Neural progenitor cell (in vitro differentiated cells): Measurements from ENCODE around the gene MTHFSD. TPM values are rescaled to one million over a fixed set of nuclear protein-coding genes. Genes with fewer than 3 reads are reported as not detected.

Source experiments
- DNase-seq: peaks from one replicate; pipeline ENCODE4 v3.0.0-alpha.2; 2016; ENCODE audit warnings: low spot score
- H2AFZ ChIP-seq: fragments of 200-600 bp; sonication (generic); replicated peaks from 2 replicates; pipeline ENCODE4 v1.6.1; 2016; ENCODE audit warnings: antibody characterized with exemption
- H3F3A ChIP-seq: fragments of 200-600 bp; sonication (generic); 2 replicates; pipeline ENCODE4 v1.6.1; 2016; ENCODE audit warnings: antibody characterized with exemption, low read depth
- H3K27ac ChIP-seq: fragments of 200-600 bp; sonication (generic); 2 replicates; pipeline ENCODE4 v1.5.1; 2016; ENCODE audit warnings: mild to moderate bottlenecking
- H3K27me3 ChIP-seq: fragments of 200-600 bp; sonication (generic); 2 replicates; pipeline ENCODE4 v1.6.1; 2016; ENCODE audit warnings: mild to moderate bottlenecking, moderate library complexity
- H3K36me3 ChIP-seq: fragments of 200-600 bp; sonication (generic); 2 replicates; pipeline ENCODE4 v1.5.1; 2016
- H3K4me1 ChIP-seq: fragments of 200-600 bp; sonication (generic); 2 replicates; pipeline ENCODE4 v1.6.1; 2016; ENCODE audit warnings: mixed run types
- H3K4me2 ChIP-seq: fragments of 200-600 bp; sonication (generic); 2 replicates; pipeline ENCODE4 v1.6.1; 2016
- H3K4me3 ChIP-seq: fragments of 200-600 bp; sonication (generic); 2 replicates; pipeline ENCODE4 v1.5.1; 2016
- H3K79me2 ChIP-seq: fragments of 200-600 bp; sonication (generic); 2 replicates; pipeline ENCODE4 v1.6.1; 2016; ENCODE audit warnings: low read depth
- H3K9ac ChIP-seq: fragments of 200-600 bp; sonication (generic); 2 replicates; pipeline ENCODE4 v1.6.1; 2016
- H3K9me3 ChIP-seq: fragments of 200-600 bp; sonication (generic); 2 replicates; pipeline ENCODE4 v1.5.1; 2016; ENCODE audit warnings: low read depth
- H4K20me1 ChIP-seq: fragments of 200-600 bp; sonication (generic); 2 replicates; pipeline ENCODE4 v1.6.1; 2016; ENCODE audit warnings: low read depth
- H3K27ac Mint-ChIP-seq: 3 replicates; pipeline ENCODE4 v1.8.0; 2021; ENCODE audit warnings: mixed read lengths
- H3K27me3 Mint-ChIP-seq: 2 replicates; pipeline ENCODE4 v1.8.0; 2022; ENCODE audit warnings: low read depth, mild to moderate bottlenecking, inconsistent platforms, moderate library complexity, mixed read lengths; ENCODE audit not compliant: insufficient read depth
- H3K36me3 Mint-ChIP-seq: 3 replicates; pipeline ENCODE4 v1.8.0; 2021; ENCODE audit warnings: mixed read lengths
- H3K4me1 Mint-ChIP-seq: 3 replicates; pipeline ENCODE4 v1.8.0; 2021; ENCODE audit warnings: mixed read lengths
- H3K4me3 Mint-ChIP-seq: 3 replicates; pipeline ENCODE4 v1.8.0; 2021; ENCODE audit warnings: mild to moderate bottlenecking, moderate library complexity, mixed read lengths
- H3K9me3 Mint-ChIP-seq: 3 replicates; pipeline ENCODE4 v1.8.0; 2020; ENCODE audit warnings: mixed read lengths
- CTCF ChIP-seq: fragments of 200-600 bp; sonication (generic); IDR thresholded peaks from 2 replicates; pipeline ENCODE4 v1.5.1; 2017; ENCODE audit warnings: antibody characterized with exemption, mild to moderate bottlenecking
- EZH2 ChIP-seq: fragments of 200-600 bp; sonication (generic); IDR thresholded peaks from 2 replicates; pipeline ENCODE4 v1.6.1; 2017; ENCODE audit warnings: antibody characterized with exemption, mild to moderate bottlenecking, moderate library complexity
- EZH2phosphoT487 ChIP-seq: fragments of 200-600 bp; sonication (generic); IDR thresholded peaks from 2 replicates; pipeline ENCODE4 v1.6.1; 2017; ENCODE audit warnings: antibody characterized with exemption
- total RNA-seq: library from RNA; depleted of rRNA; stranded (reverse); fragments of >200 nt; gene quantifications from 2 replicates; pipeline ENCODE4 v1.2.3, GENCODE V29; 2015; ENCODE audit warnings: low replicate concordance

Gene MTHFSD
- total RNA-seq, 1 donor from 2014 or later, result 17.4 TPM

- Histone ChIP-seq H3K27ac (no peak overlapping the region), H3K9ac (no peak overlapping the region), H2AFZ (no peak overlapping the region), H3F3A (no peaks in the 10 kb centered on the region), H3K79me2 (peaks cover 15% of the 10 kb centered on the region), H3K36me3 (no peaks in the 10 kb centered on the region), H3K4me3 (no peak overlapping the region), H4K20me1 (no peaks in the 10 kb centered on the region), H3K4me2 (no peak overlapping the region), H3K27me3 (peaks cover 9% of the 10 kb centered on the region), H3K4me1 (no peaks in the 10 kb centered on the region), H3K9me3 (no peaks in the 10 kb centered on the region)
- H3K4me1 Mint-ChIP-seq, result peaks cover 23% of the 10 kb centered on the region
- no peak for TF ChIP-seq EZH2phosphoT487
- TF ChIP-seq CTCF, result no peak
- no peaks in the 10 kb centered on the region for H3K9me3 Mint-ChIP-seq
- no peak for DNase-seq
- H3K27ac Mint-ChIP-seq, result no peak overlapping the region
- no peaks in the 10 kb centered on the region for H3K36me3 Mint-ChIP-seq
- peaks cover 11% of the 10 kb centered on the region for H3K27me3 Mint-ChIP-seq
- H3K4me3 Mint-ChIP-seq, result no peak overlapping the region
These were observed 1.7 kb downstream of the MTHFSD start for GRCh38 chr16:86553356-86553755.

GRCh38 chr16:86550281-86550680 lies 4.8 kb downstream of the MTHFSD start:
- no peaks in the 10 kb centered on the region for H4K20me1 ChIP-seq
- H3K4me2 ChIP-seq, result no peak overlapping the region
- H3K9me3 ChIP-seq, result no peaks in the 10 kb centered on the region
- no peaks in the 10 kb centered on the region for H3K27me3 ChIP-seq
- no peak overlapping the region for H3K9ac ChIP-seq
- Mint-ChIP-seq H3K27me3 (peaks cover 13% of the 10 kb centered on the region), H3K4me1 (peaks cover 9% of the 10 kb centered on the region), H3K4me3 (no peak overlapping the region), H3K27ac (no peak overlapping the region), H3K9me3 (no peaks in the 10 kb centered on the region), H3K36me3 (no peaks in the 10 kb centered on the region)
- no peaks in the 10 kb centered on the region for H3F3A ChIP-seq
- H3K79me2 ChIP-seq, result peaks cover 15% of the 10 kb centered on the region
- no peaks in the 10 kb centered on the region for H3K4me1 ChIP-seq
- TF ChIP-seq EZH2, result no peak
- TF ChIP-seq CTCF, result no peak
- no peak for TF ChIP-seq EZH2phosphoT487
- no peak for DNase-seq
- H3K27ac ChIP-seq, result no peak overlapping the region
- no peak overlapping the region for H3K4me3 ChIP-seq
- no peaks in the 10 kb centered on the region for H3K36me3 ChIP-seq
- H2AFZ ChIP-seq, result no peak overlapping the region

- Mint-ChIP-seq H3K4me1 (peaks cover 9% of the 10 kb centered on the region), H3K9me3 (no peaks in the 10 kb centered on the region), H3K4me3 (no peak overlapping the region), H3K27me3 (peaks cover 14% of the 10 kb centered on the region), H3K36me3 (no peaks in the 10 kb centered on the region), H3K27ac (no peak overlapping the region)
- H3K9me3 ChIP-seq, result no peaks in the 10 kb centered on the region
- H3K4me3 ChIP-seq, result no peak overlapping the region
- no peaks in the 10 kb centered on the region for H3F3A ChIP-seq
- no peak overlapping the region for H2AFZ ChIP-seq
- H3K4me1 ChIP-seq, result no peaks in the 10 kb centered on the region
- peaks cover 15% of the 10 kb centered on the region for H3K79me2 ChIP-seq
- no peak for DNase-seq
- no peak overlapping the region for H3K9ac ChIP-seq
- no peaks in the 10 kb centered on the region for H3K27me3 ChIP-seq
- no peak overlapping the region for H3K4me2 ChIP-seq
- no peaks in the 10 kb centered on the region for H4K20me1 ChIP-seq
- no peaks in the 10 kb centered on the region for H3K36me3 ChIP-seq
- no peak overlapping the region for H3K27ac ChIP-seq
- TF ChIP-seq EZH2 (no peak), CTCF (no peak), EZH2phosphoT487 (no peak)
These were observed 5.2 kb downstream of the MTHFSD start for GRCh38 chr16:86549893-86550190.
